Left ventricle myocardium inferior (tissue), 1 donor: ENCODE data around the gene TRMT112. TPM values are rescaled to one million over a fixed set of nuclear protein-coding genes. Genes with fewer than 3 reads are reported as not detected.
A peak's percentile ranks its signal among the peaks of the same experiment; 100 is the strongest.
"Not testable (repeated sequence)": the region's sequence is repeated elsewhere in the genome, so short reads cannot be mapped to it uniquely, and the experiment has no call there.

Experiments
- DNase-seq: peaks from one replicate; pipeline ENCODE4 v3.0.0-alpha.2; 2020
- H3K27ac ChIP-seq: fragments of 200-600 bp; replicated peaks from 2 replicates; pipeline ENCODE4 v1.8.0; 2021
- H3K27me3 ChIP-seq: fragments of 200-600 bp; 2 replicates; pipeline ENCODE4 v1.8.0; 2021; ENCODE audit warnings: low read depth
- H3K36me3 ChIP-seq: fragments of 200-600 bp; 2 replicates; pipeline ENCODE4 v1.8.0; 2021
- H3K4me1 ChIP-seq: fragments of 200-600 bp; 2 replicates; pipeline ENCODE4 v1.8.0; 2021
- H3K4me3 ChIP-seq: fragments of 200-600 bp; 2 replicates; pipeline ENCODE4 v1.8.0; 2021; ENCODE audit warnings: mild to moderate bottlenecking, moderate library complexity
- H3K9me3 ChIP-seq: fragments of 200-600 bp; replicated peaks from 2 replicates; pipeline ENCODE4 v1.8.0; 2021
- CTCF ChIP-seq: fragments of 200-600 bp; IDR thresholded peaks from 2 replicates; pipeline ENCODE4 v1.8.0; 2021; ENCODE audit warnings: antibody characterized with exemption, mild to moderate bottlenecking, borderline replicate concordance
- intact Hi-C: fragments of 100-400 bp; cut with micrococcal nuclease; formaldehyde crosslinking; loops from one replicate; pipeline ENCODE4 v1.11.0; 2022
- total RNA-seq: library from RNA; stranded (reverse); fragmentation: NEBNext Ultra II Directional; extraction: Animal tissue kit (Norgen Biotek cat#: 25700); gene quantifications from one replicate; pipeline ENCODE4 v1.2.1, GENCODE V29; 2021
- donor health status: DM: no; HTN: yes; CAD: no; lungs with severe emphysema.

Gene TRMT112
- total RNA-seq, 1 donor from 2014 or later = 97.5 TPM

- DNase-seq = peak; percentile 69
- peaks cover 68% of the 10 kb centered on the region for H3K4me1 ChIP-seq
- H3K36me3 ChIP-seq = peaks cover 31% of the 10 kb centered on the region
- peak overlapping the region; percentile 44 for H3K4me3 ChIP-seq
- no peaks in the 10 kb centered on the region for H3K27me3 ChIP-seq
- intact Hi-C loops = no loop called here
- H3K9me3 ChIP-seq = no peaks in the 10 kb centered on the region
- H3K27ac ChIP-seq = peak overlapping the region; percentile 64
- TF ChIP-seq CTCF = no peak
Observed at GRCh38 chr11:64313491-64314145, 3.7 kb downstream of the TRMT112 start.

- peak overlapping the region; percentile 64 for H3K27ac ChIP-seq
- intact Hi-C loops = no loop called here
- H3K27me3 ChIP-seq = no peaks in the 10 kb centered on the region
- H3K4me1 ChIP-seq = peaks cover 63% of the 10 kb centered on the region
- no peaks in the 10 kb centered on the region for H3K9me3 ChIP-seq
- H3K36me3 ChIP-seq = peaks cover 31% of the 10 kb centered on the region
- TF ChIP-seq CTCF = no peak
- DNase-seq = no peak
- H3K4me3 ChIP-seq = no peak overlapping the region
Observed at GRCh38 chr11:64312947-64313346, 4.4 kb downstream of the TRMT112 start.

GRCh38 chr11:64307795-64308194 is 9.6 kb downstream of the TRMT112 start:
- Histone ChIP-seq H3K27ac (peak overlapping the region; percentile 99), H3K36me3 (peaks cover 15% of the 10 kb centered on the region), H3K4me1 (peaks cover 50% of the 10 kb centered on the region), H3K4me3 (peak overlapping the region; percentile 77)
- H3K9me3 ChIP-seq, H3K27me3 ChIP-seq, DNase-seq, intact Hi-C loops: not testable (repeated sequence)

DNA sequence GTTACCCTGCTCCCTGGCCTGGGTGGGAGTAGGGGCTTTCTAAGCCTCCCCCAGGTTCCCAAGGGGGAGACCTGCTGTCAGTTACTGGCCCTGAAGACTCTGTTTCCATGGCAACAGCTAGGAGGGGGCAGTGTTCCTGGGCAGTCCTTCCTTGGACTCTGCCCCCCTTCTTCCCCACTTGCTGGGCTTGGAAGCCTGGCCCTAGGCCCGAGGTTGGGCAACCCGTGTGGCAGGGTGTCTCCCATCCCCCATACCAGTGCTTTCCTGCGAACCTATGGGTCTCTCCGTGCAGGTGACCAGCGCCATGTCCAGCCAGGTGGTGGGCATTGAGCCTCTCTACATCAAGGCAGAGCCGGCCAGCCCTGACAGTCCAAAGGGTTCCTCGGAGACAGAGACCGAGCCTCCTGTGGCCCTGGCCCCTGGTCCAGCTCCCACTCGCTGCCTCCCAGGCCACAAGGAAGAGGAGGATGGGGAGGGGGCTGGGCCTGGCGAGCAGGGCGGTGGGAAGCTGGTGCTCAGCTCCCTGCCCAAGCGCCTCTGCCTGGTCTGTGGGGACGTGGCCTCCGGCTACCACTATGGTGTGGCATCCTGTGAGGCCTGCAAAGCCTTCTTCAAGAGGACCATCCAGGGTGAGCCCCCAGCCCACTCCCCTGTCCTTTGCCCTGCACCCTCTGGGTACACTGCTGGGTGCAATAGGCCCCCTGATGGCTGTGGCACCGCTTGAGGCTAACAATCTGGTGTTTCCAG is 10.3 kb downstream of the TRMT112 start:
- Histone ChIP-seq H3K36me3 (peaks cover 15% of the 10 kb centered on the region), H3K4me3 (peak overlapping the region; percentile 77), H3K27me3 (no peaks in the 10 kb centered on the region), H3K27ac (peak overlapping the region; percentile 99), H3K4me1 (peaks cover 42% of the 10 kb centered on the region), H3K9me3 (no peaks in the 10 kb centered on the region)
- DNase-seq = no peak
- no peak for TF ChIP-seq CTCF
- intact Hi-C loops = no loop called here

DNA sequence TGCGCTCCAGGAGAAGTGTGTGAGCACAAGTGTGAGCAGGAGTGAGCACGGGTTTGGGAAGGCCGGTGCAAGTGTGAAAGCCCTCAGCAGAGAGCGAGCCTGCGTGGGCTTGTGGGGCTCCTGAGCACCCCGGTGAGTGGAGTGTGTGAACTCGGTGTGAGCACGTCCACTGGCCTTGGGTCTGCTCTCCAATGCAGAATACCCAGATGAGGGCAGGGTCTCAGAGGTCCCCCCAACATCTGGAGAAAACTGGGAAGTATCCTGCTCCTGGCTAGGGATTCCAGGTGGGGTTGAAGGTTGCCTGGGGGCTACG is 10.8 kb downstream of the TRMT112 start:
- Histone ChIP-seq H3K27ac (peak overlapping the region; percentile 99), H3K36me3 (peaks cover 15% of the 10 kb centered on the region), H3K27me3 (no peaks in the 10 kb centered on the region), H3K4me1 (peaks cover 43% of the 10 kb centered on the region), H3K9me3 (no peaks in the 10 kb centered on the region), H3K4me3 (peak overlapping the region; percentile 77)
- intact Hi-C loops = no loop called here
- TF ChIP-seq CTCF = no peak
- no peak for DNase-seq
